HFFc6 (cell line): Measurements from ENCODE around the gene PALLD. TPM values are rescaled to one million over a fixed set of nuclear protein-coding genes. Genes with fewer than 3 reads are reported as not detected.

Experiments
- DNase-seq: peaks from one replicate; pipeline ENCODE4 v3.0.0-alpha.2; 2018
- H3K27ac Mint-ChIP-seq: 2 replicates; pipeline ENCODE4 v1.8.0; 2020; ENCODE audit warnings: mild to moderate bottlenecking, mixed read lengths
- H3K27me3 Mint-ChIP-seq: 2 replicates; pipeline ENCODE4 v1.8.0; 2021; ENCODE audit warnings: mild to moderate bottlenecking, moderate library complexity, mixed read lengths; ENCODE audit not compliant: insufficient read depth
- H3K36me3 Mint-ChIP-seq: 2 replicates; pipeline ENCODE4 v1.8.0; 2021; ENCODE audit warnings: low read depth, mixed read lengths
- H3K4me1 Mint-ChIP-seq: 2 replicates; pipeline ENCODE4 v1.8.0; 2020; ENCODE audit warnings: low read depth, mixed read lengths
- H3K4me3 Mint-ChIP-seq: 2 replicates; pipeline ENCODE4 v1.8.0; 2020; ENCODE audit warnings: mild to moderate bottlenecking, moderate library complexity, mixed read lengths
- H3K9me3 Mint-ChIP-seq: 2 replicates; pipeline ENCODE4 v1.8.0; 2020; ENCODE audit warnings: mild to moderate bottlenecking, mixed read lengths
- total RNA-seq, 6 experiments: library from RNA; stranded (reverse); fragmentation: NEBNext Ultra II Directional; extraction: Animal tissue kit (Norgen Biotek cat#: 25700); gene quantifications; 2 replicates in 1 of 6; 3 replicates in 5 of 6; pipeline ENCODE4 v1.2.3, GENCODE V29; 2021
- TF ChIP-seq, protein P1 (sequence below): fragments of 200-600 bp; sonication (generic); IDR thresholded peaks from 2 replicates; pipeline ENCODE4 v1.5.0; 2021; ENCODE audit warnings: antibody characterized with exemption, mild to moderate bottlenecking

PALLD gene
- total RNA-seq, 6 experiments from 2014 or later: 72.6 to 163 (median 149) TPM

DNA sequence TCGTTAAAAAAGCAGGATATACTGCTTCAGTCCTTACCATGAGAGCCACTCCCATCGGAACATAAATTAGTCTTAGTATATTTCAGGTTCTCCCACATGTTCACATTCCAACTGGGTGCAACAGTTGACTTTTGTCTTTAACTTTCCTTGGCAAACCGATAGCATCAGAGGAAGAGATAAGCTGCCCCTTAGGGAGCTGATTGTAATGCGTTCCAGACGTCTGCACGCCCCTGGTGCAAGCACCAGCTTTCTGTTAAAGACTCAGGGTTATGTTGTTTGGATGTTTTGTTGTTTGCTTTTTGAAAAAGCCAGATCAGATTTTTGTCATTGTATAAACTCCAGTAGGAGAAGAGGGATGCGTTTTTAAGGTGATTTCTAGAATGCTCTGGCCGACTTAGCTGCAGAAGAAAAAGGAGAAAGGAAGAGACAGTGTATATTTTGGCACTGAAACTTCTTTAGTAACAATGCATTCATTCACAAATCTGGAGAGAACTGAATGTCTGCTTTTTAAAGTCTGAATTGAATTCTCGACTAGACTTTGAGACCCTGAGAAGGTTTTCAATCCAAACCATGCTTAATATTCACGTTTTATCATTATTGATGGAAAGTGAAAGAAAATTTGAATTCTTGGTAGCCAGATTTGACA, 352.3 kb downstream of the PALLD start:
- H3K27me3 Mint-ChIP-seq: peaks cover 2% of the 10 kb centered on the region
- DNase-seq: no peak
- peaks cover 72% of the 10 kb centered on the region for H3K4me1 Mint-ChIP-seq
- H3K4me3 Mint-ChIP-seq: peak overlapping the region; percentile 74
- TF ChIP-seq, protein P1, sequence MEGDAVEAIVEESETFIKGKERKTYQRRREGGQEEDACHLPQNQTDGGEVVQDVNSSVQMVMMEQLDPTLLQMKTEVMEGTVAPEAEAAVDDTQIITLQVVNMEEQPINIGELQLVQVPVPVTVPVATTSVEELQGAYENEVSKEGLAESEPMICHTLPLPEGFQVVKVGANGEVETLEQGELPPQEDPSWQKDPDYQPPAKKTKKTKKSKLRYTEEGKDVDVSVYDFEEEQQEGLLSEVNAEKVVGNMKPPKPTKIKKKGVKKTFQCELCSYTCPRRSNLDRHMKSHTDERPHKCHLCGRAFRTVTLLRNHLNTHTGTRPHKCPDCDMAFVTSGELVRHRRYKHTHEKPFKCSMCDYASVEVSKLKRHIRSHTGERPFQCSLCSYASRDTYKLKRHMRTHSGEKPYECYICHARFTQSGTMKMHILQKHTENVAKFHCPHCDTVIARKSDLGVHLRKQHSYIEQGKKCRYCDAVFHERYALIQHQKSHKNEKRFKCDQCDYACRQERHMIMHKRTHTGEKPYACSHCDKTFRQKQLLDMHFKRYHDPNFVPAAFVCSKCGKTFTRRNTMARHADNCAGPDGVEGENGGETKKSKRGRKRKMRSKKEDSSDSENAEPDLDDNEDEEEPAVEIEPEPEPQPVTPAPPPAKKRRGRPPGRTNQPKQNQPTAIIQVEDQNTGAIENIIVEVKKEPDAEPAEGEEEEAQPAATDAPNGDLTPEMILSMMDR: no peak
- H3K27ac Mint-ChIP-seq: peak overlapping the region; percentile 83
- H3K36me3 Mint-ChIP-seq: peaks cover 25% of the 10 kb centered on the region
- H3K9me3 Mint-ChIP-seq: no peaks in the 10 kb centered on the region

DNA sequence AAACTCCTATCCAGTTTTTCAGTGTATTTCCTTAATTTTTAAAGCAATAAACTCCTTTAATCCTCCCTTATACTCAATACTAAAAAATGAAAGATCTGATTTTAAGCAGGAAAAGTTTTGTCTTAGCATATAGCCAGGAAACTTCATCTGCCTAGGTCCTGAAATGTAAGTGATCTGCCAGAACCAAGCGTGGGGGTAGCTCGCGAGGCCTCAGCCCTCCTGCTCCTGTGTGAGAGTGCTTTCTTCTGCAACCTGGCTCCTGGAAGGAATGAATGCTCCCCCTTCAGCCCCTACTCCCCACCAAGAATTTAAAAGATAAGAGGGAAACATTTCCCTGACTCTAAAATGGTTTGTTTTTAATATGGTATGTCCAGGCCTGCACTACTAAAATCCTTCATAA, 353.1 kb downstream of the PALLD start:
- H3K27me3 Mint-ChIP-seq: peaks cover 2% of the 10 kb centered on the region
- DNase-seq: no peak
- H3K36me3 Mint-ChIP-seq: peaks cover 27% of the 10 kb centered on the region
- H3K4me1 Mint-ChIP-seq: peaks cover 71% of the 10 kb centered on the region
- H3K9me3 Mint-ChIP-seq: no peaks in the 10 kb centered on the region
- H3K27ac Mint-ChIP-seq: peak overlapping the region; percentile 32; the same call in 1 of the 2 replicates
- H3K4me3 Mint-ChIP-seq: peak overlapping the region; percentile 20; the same call in 1 of the 2 replicates
- TF ChIP-seq, protein P1: no peak

DNA sequence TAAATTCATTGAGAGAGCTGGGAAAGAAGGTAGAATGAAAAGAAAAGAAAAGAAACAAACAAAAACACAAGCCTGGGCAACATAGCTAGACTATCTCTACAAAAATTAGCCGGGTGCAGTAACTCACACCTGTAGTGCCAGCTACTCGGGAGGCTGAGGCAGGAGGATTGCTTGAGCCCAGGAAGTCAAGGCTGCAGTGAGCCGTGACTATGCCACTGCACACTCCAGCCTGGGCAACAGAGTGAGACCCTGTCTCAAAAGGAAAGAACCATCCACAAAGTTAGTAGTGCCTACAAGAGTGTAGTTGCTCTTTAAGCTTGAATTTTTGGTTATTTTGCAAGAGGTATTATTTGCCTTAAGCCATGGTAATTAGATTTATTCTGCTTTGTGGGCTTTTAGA, 355.5 kb downstream of the PALLD start:
- DNase-seq: no peak
- no peak overlapping the region for H3K4me3 Mint-ChIP-seq
- no peak overlapping the region for H3K27ac Mint-ChIP-seq
- TF ChIP-seq, protein P1: no peak
- peaks cover 77% of the 10 kb centered on the region for H3K4me1 Mint-ChIP-seq
- peaks cover 6% of the 10 kb centered on the region for H3K9me3 Mint-ChIP-seq
- peaks cover 36% of the 10 kb centered on the region for H3K36me3 Mint-ChIP-seq
- H3K27me3 Mint-ChIP-seq: peaks cover 2% of the 10 kb centered on the region

DNA sequence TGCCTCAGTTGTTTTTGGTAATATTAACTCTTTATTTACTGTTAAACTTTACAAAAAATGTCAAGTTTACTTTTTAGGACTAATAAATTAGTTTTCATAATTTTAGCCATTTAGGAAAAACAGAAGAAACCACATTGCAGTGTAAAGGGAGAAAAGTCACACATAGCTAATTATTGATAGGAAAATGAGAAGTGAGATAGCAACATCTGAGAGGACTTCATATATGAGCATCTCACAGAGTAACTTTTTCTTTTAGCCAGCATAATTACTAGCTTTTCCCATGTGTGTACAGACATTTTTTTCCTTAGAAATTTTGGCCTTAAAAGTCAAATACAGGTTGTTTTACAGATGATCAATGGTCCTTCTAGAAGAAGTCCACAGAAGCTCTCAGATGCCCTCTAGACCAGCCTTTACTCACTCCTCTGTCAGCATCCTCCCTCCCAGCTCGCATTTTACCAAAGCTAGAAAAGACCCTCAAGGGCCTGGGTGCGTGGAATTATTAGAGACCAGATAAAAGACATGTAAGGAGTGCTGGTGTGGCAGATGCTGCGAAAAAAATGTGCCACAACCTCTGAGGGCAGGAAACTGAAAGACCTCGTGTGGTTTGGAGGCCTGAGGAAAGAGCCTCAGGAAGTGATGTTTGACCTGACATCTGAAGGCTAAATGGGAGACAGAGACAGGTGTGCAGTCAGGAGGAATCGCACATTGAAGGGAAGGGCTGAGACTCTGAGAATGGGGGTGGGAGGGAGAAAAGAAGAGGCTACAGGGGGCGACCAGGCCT, 356.3 kb downstream of the PALLD start:
- peak overlapping the region; percentile 6; the same call in 1 of the 2 replicates for H3K27ac Mint-ChIP-seq
- TF ChIP-seq, protein P1: no peak
- H3K9me3 Mint-ChIP-seq: peaks cover 6% of the 10 kb centered on the region
- no peak for DNase-seq
- H3K36me3 Mint-ChIP-seq: peaks cover 36% of the 10 kb centered on the region
- H3K27me3 Mint-ChIP-seq: peaks cover 2% of the 10 kb centered on the region
- no peak overlapping the region for H3K4me3 Mint-ChIP-seq
- peaks cover 77% of the 10 kb centered on the region for H3K4me1 Mint-ChIP-seq

DNA sequence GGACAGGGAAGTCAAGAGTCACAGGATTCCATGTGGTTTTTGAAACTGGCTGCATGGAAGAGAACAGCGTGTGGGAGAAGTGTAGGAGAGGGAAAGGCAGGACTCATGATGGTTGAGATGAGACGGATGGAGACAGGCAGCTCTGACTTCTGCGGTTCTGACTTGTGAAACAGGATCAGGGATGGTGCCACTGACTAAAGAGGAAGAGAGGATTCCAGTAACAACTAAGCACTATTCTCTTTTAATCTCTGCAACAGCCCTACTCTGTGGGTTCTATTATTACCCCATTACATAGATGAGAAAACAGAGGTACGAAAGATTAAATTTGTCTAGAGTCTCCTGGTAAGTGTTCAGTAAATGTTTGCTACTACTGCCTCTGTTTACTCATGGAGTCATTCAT, 356.9 kb downstream of the PALLD start:
- Mint-ChIP-seq H3K36me3 (peaks cover 36% of the 10 kb centered on the region), H3K27ac (peak overlapping the region; percentile 6; the same call in 1 of the 2 replicates), H3K4me1 (peaks cover 77% of the 10 kb centered on the region), H3K27me3 (peaks cover 2% of the 10 kb centered on the region), H3K9me3 (peaks cover 6% of the 10 kb centered on the region), H3K4me3 (no peak overlapping the region)
- DNase-seq: no peak
- TF ChIP-seq, protein P1: no peak
